Measurements from ENCODE around the gene CAPN5.
"Not testable (repeated sequence)": the region's sequence is repeated elsewhere in the genome, so short reads cannot be mapped to it uniquely, and the experiment has no call there.

The CAPN5 gene

GRCh38 chr11:77093987-77094840 is 27.4 kb downstream of the CAPN5 start:
- no peak for TF ChIP-seq CTCF (IDR thresholded peaks at IDR 0.05; ENCODE audit: low read depth, low read length)
- TF ChIP-seq MYC (IDR thresholded peaks at IDR 0.05; ENCODE audit: low read depth, low read length): no peak
- TF ChIP-seq MAX (IDR thresholded peaks at IDR 0.05; ENCODE audit: low read depth, low read length): no peak
- no peak for TF ChIP-seq POLR2A (IDR thresholded peaks at IDR 0.05; ENCODE audit: extremely low read depth, insufficient read length)
- DNase-seq (ENCODE audit: low read depth): no peak
- H3K4me3 ChIP-seq (ENCODE audit: low read depth, low read length): no peak overlapping the region

GRCh38 chr11:77094841-77095365 is 28.1 kb downstream of the CAPN5 start:
- TF ChIP-seq MAX (IDR thresholded peaks at IDR 0.05; ENCODE audit: low read depth, low read length): no peak
- H3K4me3 ChIP-seq (ENCODE audit: low read depth, low read length): no peak overlapping the region
- no peak for DNase-seq (ENCODE audit: low read depth)

- no peak overlapping the region for H3K4me3 ChIP-seq (ENCODE audit: low read depth, low read length)
- no peak for TF ChIP-seq MAX (IDR thresholded peaks at IDR 0.05; ENCODE audit: low read depth, low read length)
- TF ChIP-seq POLR2A (IDR thresholded peaks at IDR 0.05; ENCODE audit: extremely low read depth, insufficient read length): no peak
- TF ChIP-seq CTCF (IDR thresholded peaks at IDR 0.05; ENCODE audit: low read depth, low read length): no peak
- TF ChIP-seq MYC (IDR thresholded peaks at IDR 0.05; ENCODE audit: low read depth, low read length): no peak
- DNase-seq (ENCODE audit: low read depth): no peak
Observed at GRCh38 chr11:77095551-77096490, 29.1 kb downstream of the CAPN5 start.

- no peak overlapping the region for H3K4me3 ChIP-seq (ENCODE audit: low read depth, low read length)
- no peak for DNase-seq (ENCODE audit: low read depth)
- no peak for TF ChIP-seq POLR2A (IDR thresholded peaks at IDR 0.05; ENCODE audit: extremely low read depth, insufficient read length)
- TF ChIP-seq CTCF (IDR thresholded peaks at IDR 0.05; ENCODE audit: low read depth, low read length): no peak
- TF ChIP-seq MAX (IDR thresholded peaks at IDR 0.05; ENCODE audit: low read depth, low read length): no peak
- no peak for TF ChIP-seq MYC (IDR thresholded peaks at IDR 0.05; ENCODE audit: low read depth, low read length)
Observed at GRCh38 chr11:77096591-77097019, 29.8 kb downstream of the CAPN5 start.

- not testable (repeated sequence) for H3K4me3 ChIP-seq (ENCODE audit: low read depth, low read length); DNase-seq (ENCODE audit: low read depth)
Observed at GRCh38 chr11:77097180-77097579, 30.4 kb downstream of the CAPN5 start.

GRCh38 chr11:77100166-77101042 is 33.6 kb downstream of the CAPN5 start:
- H3K4me3 ChIP-seq (ENCODE audit: low read depth, low read length): no peak overlapping the region
- TF ChIP-seq MYC (IDR thresholded peaks at IDR 0.05; ENCODE audit: low read depth, low read length) (no peak), CTCF (IDR thresholded peaks at IDR 0.05; ENCODE audit: low read depth, low read length) (no peak), MAX (IDR thresholded peaks at IDR 0.05; ENCODE audit: low read depth, low read length) (no peak), POLR2A (IDR thresholded peaks at IDR 0.05; ENCODE audit: extremely low read depth, insufficient read length) (no peak)
- no peak for DNase-seq (ENCODE audit: low read depth)

All from NB4 (cell line).